HG03280 (cell line): ENCODE results near the gene ADPRS.

Experiments used
- ATAC-seq: cut with Tn5 transposase; IDR thresholded peaks from one replicate; pipeline ENCODE4 v1.9.1; 2021; ENCODE audit warnings: mild to moderate bottlenecking, moderate library complexity; ENCODE audit not compliant: unreplicated experiment

Gene ADPRS

DNA sequence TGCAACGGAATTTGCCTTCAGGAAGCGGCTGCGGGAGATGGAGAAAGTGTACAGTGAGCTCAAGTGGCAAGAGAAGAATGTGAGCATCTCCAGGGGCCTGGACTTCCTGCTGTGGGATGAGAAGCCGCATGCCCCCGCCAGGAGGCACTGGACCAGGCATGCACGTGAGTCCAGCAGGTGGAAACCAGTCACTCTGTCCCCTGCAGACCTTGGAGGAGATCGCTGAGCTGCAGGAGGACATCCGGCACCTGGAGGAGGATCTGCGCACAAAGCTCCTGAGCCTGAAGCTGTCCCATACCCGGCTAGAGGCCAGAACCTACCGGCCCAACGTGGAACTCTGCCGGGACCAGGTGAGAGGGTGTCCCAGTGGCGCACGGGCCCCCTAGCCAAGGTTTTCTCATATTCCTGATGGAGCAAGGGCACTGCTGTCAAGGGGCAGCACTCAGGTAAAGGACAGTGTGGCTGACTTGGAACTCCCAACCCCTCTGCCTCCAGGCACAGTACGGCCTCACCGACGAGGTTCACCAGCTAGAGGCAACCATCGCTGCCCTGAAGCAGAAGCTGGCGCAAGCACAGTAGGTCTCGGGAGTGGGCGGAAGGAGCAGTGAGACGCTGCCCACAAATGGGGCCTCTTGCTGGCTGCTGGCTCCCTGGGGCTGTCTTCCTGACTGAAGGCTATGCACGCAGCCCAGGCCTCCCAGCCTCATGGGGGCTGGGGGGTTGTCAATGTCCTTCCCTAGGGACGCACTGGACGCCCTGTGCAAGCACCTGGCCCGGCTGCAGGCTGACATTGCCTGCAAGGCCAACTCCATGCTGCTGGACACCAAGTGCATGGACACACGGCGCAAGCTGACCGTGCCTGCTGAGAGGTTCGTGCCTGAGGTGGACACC, 1.2 kb upstream of the ADPRS start:
- ATAC-seq, result no peak

DNA sequence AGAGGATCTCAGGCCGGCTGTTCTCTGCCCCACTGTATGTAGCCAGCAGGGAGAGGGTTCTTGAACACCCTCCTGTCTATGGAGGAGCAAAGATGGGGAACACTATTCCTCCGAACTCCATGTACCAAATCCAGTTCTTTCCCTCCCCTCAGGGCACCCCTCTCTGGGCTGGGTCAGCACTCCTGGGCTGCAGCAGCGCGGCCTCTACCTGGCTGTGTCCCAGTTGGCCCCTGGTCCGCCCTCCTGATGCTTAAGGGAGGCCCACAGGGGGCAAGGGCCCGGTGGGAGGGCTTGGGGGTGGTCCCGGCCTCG, 471 bp upstream of the ADPRS start:
- ATAC-seq, result no peak

GRCh38 chr1:36089393-36090121, 865 bp downstream of the ADPRS start:
- ATAC-seq, result no peak

DNA sequence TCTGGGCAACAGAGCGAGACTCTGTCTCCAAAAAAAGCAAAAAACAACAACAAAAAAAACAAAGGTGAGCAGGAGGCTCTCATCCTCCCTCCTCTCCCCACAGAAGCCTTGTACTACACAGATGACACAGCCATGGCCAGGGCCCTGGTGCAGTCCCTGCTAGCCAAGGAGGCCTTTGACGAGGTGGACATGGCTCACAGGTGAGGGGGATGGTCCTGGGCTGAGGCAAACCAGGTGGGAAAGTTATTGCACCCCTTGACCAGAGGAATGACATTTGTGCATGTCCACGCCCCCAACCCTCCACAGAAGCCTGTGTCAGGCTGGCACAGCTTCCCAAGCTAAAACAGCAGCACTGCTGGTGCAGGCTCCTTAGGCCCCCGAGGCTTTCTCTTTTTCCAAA, 2.4 kb downstream of the ADPRS start:
- no peak for ATAC-seq

- ATAC-seq, result no peak
These were observed 3.0 kb downstream of the ADPRS start for GRCh38 chr1:36091698-36092097.

GRCh38 chr1:36092166-36092797, 3.6 kb downstream of the ADPRS start:
- ATAC-seq, result no peak

- no peak for ATAC-seq
These were observed 4.1 kb downstream of the ADPRS start for GRCh38 chr1:36092798-36093185.

DNA sequence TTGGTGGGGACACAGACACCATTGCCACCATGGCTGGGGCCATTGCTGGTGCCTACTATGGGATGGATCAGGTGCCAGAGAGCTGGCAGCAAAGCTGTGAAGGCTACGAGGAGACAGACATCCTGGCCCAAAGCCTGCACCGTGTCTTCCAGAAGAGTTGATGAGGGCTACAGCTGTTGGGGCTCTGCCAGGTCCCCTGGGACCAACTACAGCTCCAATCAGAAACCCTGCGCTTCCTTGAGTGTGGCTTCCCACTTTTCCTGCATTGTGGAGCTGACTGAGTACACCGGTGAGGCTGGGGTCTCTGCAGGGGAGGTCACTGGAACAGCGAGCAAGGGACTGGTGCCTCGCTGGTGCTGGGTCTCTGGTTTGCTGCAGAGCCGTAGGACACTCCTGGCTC, 4.5 kb downstream of the ADPRS start:
- ATAC-seq, result no peak

GRCh38 chr1:36093929-36094328, 5.2 kb downstream of the ADPRS start:
- ATAC-seq, result no peak

GRCh38 chr1:36094621-36095061, 5.9 kb downstream of the ADPRS start:
- ATAC-seq, result no peak

DNA sequence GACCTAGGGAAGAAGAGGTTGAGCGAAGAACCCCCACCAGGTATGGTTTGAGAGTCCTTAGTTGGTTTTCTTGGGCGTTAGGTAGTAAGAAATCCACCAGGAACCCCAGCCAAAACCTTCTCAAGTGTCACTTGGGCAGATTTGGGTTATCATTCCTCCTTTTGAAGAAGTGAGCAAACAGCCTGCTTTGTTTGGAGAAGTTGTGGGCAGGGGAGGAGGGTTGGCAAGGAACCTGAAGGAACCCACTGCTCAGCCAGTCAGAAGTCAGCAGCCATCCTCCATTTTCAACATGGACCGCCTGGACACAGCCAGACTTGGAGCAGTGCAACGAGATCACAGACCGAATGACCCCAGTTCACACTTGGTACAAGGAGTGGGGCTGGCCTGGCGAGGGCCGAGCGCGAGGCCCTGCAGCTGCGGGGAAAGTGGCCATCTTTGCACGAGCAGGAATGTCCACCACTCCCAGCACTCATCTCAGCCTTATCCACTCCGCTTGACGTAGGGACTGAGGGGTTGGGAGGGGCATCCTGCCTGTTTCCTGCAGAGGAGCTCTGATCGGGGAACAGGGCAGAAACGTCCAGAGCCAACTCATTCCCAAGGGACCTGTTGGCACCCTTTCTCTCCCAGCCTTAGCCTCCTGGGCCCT, 7.2 kb downstream of the ADPRS start:
- ATAC-seq, result no peak

GRCh38 chr1:36096500-36097432, 8.1 kb downstream of the ADPRS start:
- ATAC-seq, result no peak

DNA sequence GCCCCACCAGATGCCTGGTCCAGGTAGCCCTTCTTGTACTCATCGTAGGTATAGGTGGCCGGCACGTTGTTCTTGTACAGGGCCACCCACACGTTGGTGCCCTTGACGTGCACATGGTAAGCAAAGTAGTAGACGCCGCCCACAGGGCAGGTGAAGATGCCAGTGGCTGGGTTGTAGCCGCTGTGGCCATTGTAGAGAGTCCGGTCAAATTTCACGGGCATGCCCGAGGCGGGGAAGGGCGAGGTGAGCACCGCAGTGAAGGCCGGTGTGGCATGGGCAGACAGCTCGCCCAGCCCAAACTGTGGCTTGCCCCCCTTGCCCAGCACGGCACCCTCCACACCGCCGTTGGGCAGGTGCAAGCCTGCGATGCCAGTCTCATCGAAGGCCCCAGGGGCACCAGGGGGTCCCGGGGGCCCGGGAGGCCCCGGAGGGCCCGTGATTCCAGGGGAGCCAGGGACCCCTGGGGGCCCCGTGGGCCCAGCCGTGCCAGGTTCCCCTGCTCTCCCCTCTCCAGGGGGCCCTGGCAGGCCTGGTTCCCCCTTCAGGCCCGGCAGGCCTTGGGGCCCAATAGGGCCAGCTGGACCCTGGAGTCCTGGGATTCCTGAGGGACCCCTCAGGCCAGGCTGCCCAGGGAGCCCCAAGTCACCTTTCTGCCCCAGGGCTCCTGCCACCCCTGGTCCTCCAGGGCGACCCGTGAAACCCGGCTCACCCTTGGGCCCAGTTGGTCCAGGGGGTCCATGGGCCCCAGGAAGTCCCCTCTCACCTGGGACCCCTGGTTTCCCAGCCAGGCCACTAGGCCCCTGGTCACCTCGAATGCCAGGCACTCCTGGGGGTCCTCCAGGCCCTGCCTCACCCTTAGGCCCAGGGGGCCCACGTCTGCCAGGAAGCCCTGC, 9.2 kb downstream of the ADPRS start:
- ATAC-seq, result no peak

DNA sequence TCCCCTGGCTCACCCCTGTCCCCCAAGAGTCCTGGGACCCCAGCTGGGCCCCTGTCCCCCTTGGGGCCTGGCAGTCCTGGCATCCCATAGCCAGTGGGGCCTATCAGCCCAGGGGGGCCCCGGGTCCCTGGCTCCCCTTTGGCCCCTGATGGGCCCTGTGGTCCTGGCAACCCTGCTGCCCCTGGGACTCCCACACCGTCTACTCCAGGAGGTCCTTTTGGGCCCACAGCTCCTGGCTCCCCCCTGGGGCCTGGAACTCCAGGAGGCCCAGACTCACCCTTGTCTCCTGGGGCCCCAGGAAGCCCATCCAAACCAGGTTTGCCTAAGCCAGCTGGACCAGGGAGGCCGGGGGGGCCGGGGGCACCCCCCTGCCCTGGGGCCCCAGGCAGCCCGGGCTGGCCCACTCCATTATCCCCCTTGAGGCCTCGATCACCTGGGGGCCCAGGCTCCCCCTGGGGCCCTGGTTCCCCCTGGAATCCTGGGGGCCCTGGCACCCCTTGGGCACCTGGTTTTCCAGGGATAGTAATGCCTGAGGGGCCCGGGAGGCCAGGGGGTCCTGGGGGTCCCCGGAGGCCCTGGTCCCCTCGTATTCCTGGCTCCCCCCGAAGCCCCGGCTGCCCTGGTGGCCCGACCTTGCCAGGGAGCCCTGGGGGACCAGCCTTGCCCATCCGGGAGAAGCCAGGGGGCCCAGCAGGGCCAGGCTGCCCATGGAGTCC, 10.1 kb downstream of the ADPRS start:
- ATAC-seq, result no peak

- no peak for ATAC-seq
These were observed 11.1 kb downstream of the ADPRS start for GRCh38 chr1:36099681-36100341.

GRCh38 chr1:36100376-36100775, 11.7 kb downstream of the ADPRS start:
- ATAC-seq, result no peak

- no peak for ATAC-seq
These were observed 12.9 kb downstream of the ADPRS start for GRCh38 chr1:36101546-36101945.

- no peak for ATAC-seq
These were observed 17.6 kb downstream of the ADPRS start for GRCh38 chr1:36106269-36106668.
